Mesenchymal stem cell (in vitro differentiated cells and primary cell): Measurements from ENCODE around the gene SLC25A39.

Source experiments
- DNase-seq: peaks from one replicate; pipeline ENCODE4 v3.0.0-alpha.2; 2013
- H2AFZ ChIP-seq: one replicate; pipeline ENCODE4 v1.6.1; 2013; ENCODE audit warnings: low read depth, mild to moderate bottlenecking, control low read depth, inconsistent platforms, low read length, moderate library complexity
- H2AK5ac ChIP-seq: 2 replicates; pipeline ENCODE4 v1.6.1; 2013; ENCODE audit warnings: low read length, moderate library complexity, mild to moderate bottlenecking, inconsistent platforms; ENCODE audit not compliant: severe bottlenecking
- H2BK120ac ChIP-seq: one replicate; pipeline ENCODE4 v1.6.1; 2013; ENCODE audit warnings: low read depth, mild to moderate bottlenecking, inconsistent platforms, low read length, moderate library complexity
- H2BK12ac ChIP-seq, 2 experiments: one replicate each; pipeline ENCODE4 v1.6.1; 2013; ENCODE audit warnings: inconsistent platforms in 2 of 2, low read length in 2 of 2, mild to moderate bottlenecking in 2 of 2, moderate library complexity in 2 of 2, control low read depth in 1 of 2
- H2BK15ac ChIP-seq: one replicate; pipeline ENCODE4 v1.6.1; 2013; ENCODE audit warnings: mild to moderate bottlenecking, low read depth, inconsistent platforms; ENCODE audit not compliant: poor library complexity, severe bottlenecking
- H2BK5ac ChIP-seq: 2 replicates; pipeline ENCODE4 v1.6.1; 2013; ENCODE audit warnings: low read depth, mild to moderate bottlenecking, low read length, control low read depth, inconsistent platforms; ENCODE audit not compliant: poor library complexity, severe bottlenecking
- H3K14ac ChIP-seq, 2 experiments: one replicate each; pipeline ENCODE4 v1.6.1; 2013; ENCODE audit warnings: inconsistent platforms in 2 of 2, low read length in 2 of 2, control low read depth in 1 of 2, mild to moderate bottlenecking in 1 of 2, moderate library complexity in 1 of 2
- H3K18ac ChIP-seq, 2 experiments: one replicate each; pipeline ENCODE4 v1.6.1; 2013; ENCODE audit warnings: inconsistent platforms in 2 of 2, low read length in 2 of 2, control low read depth in 1 of 2, low read depth in 1 of 2, mild to moderate bottlenecking in 1 of 2
- H3K23ac ChIP-seq, 2 experiments: one replicate each; pipeline ENCODE4 v1.6.1; 2013; ENCODE audit warnings: inconsistent platforms in 2 of 2, low read length in 2 of 2, mild to moderate bottlenecking in 2 of 2, moderate library complexity in 2 of 2, control low read depth in 1 of 2
- H3K27ac ChIP-seq: 2 replicates; pipeline ENCODE4 v1.5.1; 2013; ENCODE audit warnings: mild to moderate bottlenecking, moderate library complexity, low read length, control low read depth, inconsistent platforms; ENCODE audit not compliant: poor library complexity, severe bottlenecking
- H3K27me3 ChIP-seq, 2 experiments: 2 replicates each; pipeline versions ENCODE4 v1.6.1 to v1.7.0; 2013; ENCODE audit warnings: low read length in 2 of 2, mild to moderate bottlenecking in 2 of 2, moderate library complexity in 2 of 2, control low read depth in 1 of 2, inconsistent platforms in 1 of 2; ENCODE audit not compliant: control insufficient read depth in 1 of 2, insufficient read depth in 1 of 2
- H3K36me3 ChIP-seq, 2 experiments: 2 replicates each; pipeline versions ENCODE4 v1.6.1 to v1.7.0; 2013; ENCODE audit warnings: low read length in 2 of 2, control low read depth in 1 of 2, inconsistent platforms in 1 of 2, low read depth in 1 of 2, mild to moderate bottlenecking in 1 of 2; ENCODE audit not compliant: insufficient read depth in 2 of 2, control insufficient read depth in 1 of 2
- H3K4ac ChIP-seq, 2 experiments: one replicate each; pipeline ENCODE4 v1.6.1; 2013; ENCODE audit warnings: inconsistent platforms in 2 of 2, low read length in 2 of 2, mild to moderate bottlenecking in 2 of 2, moderate library complexity in 2 of 2, control low read depth in 1 of 2, low read depth in 1 of 2
- H3K4me1 ChIP-seq: 2 replicates; pipeline ENCODE4 v1.6.1; 2013; ENCODE audit warnings: low read depth, low read length, control low read depth; ENCODE audit not compliant: control insufficient read depth, insufficient read depth
- H3K4me2 ChIP-seq: 2 replicates; pipeline ENCODE4 v1.6.1; 2013; ENCODE audit warnings: low read length, mild to moderate bottlenecking, inconsistent platforms; ENCODE audit not compliant: poor library complexity, severe bottlenecking
- H3K4me3 ChIP-seq, 2 experiments: 2 replicates each; pipeline versions ENCODE4 v1.5.1 to v1.7.0; 2013; ENCODE audit warnings: low read length in 2 of 2, mild to moderate bottlenecking in 2 of 2, control low read depth in 1 of 2, low read depth in 1 of 2; ENCODE audit not compliant: insufficient read depth in 1 of 2
- H3K79me1 ChIP-seq: replicated peaks from 2 replicates; pipeline ENCODE4 v1.6.1; 2013; ENCODE audit warnings: mild to moderate bottlenecking, control low read depth, low read length, inconsistent platforms; ENCODE audit not compliant: poor library complexity, severe bottlenecking
- H3K9ac ChIP-seq: 2 replicates; pipeline ENCODE4 v1.7.0; 2013; ENCODE audit warnings: mild to moderate bottlenecking, low read length, moderate library complexity
- H3K9me3 ChIP-seq: 2 replicates; pipeline ENCODE4 v1.7.0; 2013; ENCODE audit warnings: mild to moderate bottlenecking, low read length; ENCODE audit not compliant: control insufficient read depth
- H4K8ac ChIP-seq: one replicate; pipeline ENCODE4 v1.6.1; 2013; ENCODE audit warnings: inconsistent platforms, mild to moderate bottlenecking, low read length, moderate library complexity
- H4K91ac ChIP-seq: one replicate; pipeline ENCODE4 v1.6.1; 2013; ENCODE audit warnings: mild to moderate bottlenecking, low read length, inconsistent platforms
- WGBS: methylation state at CpG from one replicate; pipeline ENCODE4 v1.1.7; 2013; ENCODE audit warnings: mixed read lengths; 5-methylcytosine and 5-hydroxymethylcytosine counted together

The SLC25A39 gene

DNA sequence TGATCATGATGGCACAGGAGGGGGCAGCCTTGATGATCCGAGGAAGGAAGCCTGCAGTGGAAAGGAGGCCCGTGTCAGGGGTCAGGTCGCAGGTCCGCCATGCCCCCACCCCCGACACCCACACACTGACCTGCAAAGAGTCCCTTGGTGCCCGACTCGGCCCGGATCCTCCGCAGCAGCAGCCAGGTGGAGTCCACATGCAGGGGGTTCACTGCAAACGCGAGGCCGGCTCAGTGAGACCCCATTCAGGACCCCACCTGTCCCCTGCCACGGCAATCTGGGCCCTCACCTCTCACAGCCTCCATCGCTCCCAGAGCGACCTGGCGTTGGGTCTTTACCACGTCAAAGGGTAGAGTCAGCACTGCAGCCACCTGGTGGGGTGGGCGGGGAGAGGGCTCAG, 4.6 kb downstream of the SLC25A39 start:
- H3K14ac ChIP-seq: no peak overlapping the region
- H2AFZ ChIP-seq: no peak overlapping the region
- H3K36me3 ChIP-seq: peaks cover 33 to 48% of the 10 kb centered on the region in 2 experiments
- peak overlapping the region in 1 of 2 experiments; percentile 31 for H3K4me3 ChIP-seq
- H3K4me2 ChIP-seq: no peak overlapping the region
- H2AK5ac ChIP-seq: no peak overlapping the region
- no peak overlapping the region for H4K91ac ChIP-seq
- H3K18ac ChIP-seq: no peak overlapping the region
- no peak overlapping the region for H3K27ac ChIP-seq
- no peak overlapping the region for H3K9ac ChIP-seq
- no peak overlapping the region for H2BK15ac ChIP-seq
- no peaks in the 10 kb centered on the region for H3K9me3 ChIP-seq
- H2BK12ac ChIP-seq: no peak overlapping the region
- H2BK5ac ChIP-seq: no peak overlapping the region
- no peak for DNase-seq
- peaks cover 30% of the 10 kb centered on the region for H3K4me1 ChIP-seq
- no peak overlapping the region for H2BK120ac ChIP-seq
- H3K27me3 ChIP-seq: peaks cover 27 to 30% of the 10 kb centered on the region in 2 experiments
- H3K23ac ChIP-seq: no peak overlapping the region
- H3K79me1 ChIP-seq: peaks cover 28% of the 10 kb centered on the region
- H4K8ac ChIP-seq: no peak overlapping the region
- no peak overlapping the region for H3K4ac ChIP-seq
- 91% methylated on average over 18 of the region's 18 CpGs for WGBS

DNA sequence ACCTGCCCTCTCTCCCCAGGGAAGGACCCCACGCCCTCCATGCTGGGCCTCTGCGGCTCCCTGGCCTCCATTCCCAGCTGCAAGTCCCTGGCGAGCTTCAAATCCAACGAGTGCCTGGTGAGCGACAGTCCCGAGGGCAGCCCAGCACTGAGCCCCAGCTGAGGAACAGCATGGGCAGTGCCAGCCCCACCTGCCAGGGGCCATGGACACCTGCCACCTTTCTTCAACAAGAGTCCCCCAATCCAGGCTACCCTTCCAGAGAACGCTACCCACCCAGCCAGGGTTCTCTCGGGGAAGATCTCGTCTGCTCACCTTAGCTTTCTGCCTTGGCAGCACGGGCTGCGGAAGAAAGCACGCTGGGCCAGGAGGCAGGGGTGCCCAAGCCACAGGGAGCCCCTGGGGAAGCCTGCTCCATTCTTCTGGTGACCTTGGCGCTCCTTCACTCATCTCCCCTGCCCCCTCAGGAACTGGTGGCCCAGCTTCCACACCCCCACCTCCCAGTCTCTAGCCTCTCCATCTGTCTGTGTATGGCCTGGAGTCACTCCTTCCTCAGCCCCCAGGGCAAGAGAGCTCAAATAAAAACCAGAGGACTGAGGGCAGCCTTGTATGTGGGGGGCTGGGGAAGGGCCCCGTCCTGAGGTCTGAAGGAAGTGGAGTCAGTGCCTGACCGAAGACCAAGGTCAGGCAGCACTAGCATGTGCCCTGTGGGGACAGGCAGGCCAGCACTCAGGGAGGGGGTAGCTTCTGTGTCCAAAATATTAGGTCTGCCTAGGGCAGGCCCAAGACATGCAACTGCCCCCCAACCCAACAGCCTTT, 6.3 kb downstream of the SLC25A39 start:
- Histone ChIP-seq H2AFZ (no peak overlapping the region), H3K36me3 (peaks cover 33 to 49% of the 10 kb centered on the region in 2 experiments)
- WGBS: 92% methylated on average over 15 of the region's 15 CpGs

DNA sequence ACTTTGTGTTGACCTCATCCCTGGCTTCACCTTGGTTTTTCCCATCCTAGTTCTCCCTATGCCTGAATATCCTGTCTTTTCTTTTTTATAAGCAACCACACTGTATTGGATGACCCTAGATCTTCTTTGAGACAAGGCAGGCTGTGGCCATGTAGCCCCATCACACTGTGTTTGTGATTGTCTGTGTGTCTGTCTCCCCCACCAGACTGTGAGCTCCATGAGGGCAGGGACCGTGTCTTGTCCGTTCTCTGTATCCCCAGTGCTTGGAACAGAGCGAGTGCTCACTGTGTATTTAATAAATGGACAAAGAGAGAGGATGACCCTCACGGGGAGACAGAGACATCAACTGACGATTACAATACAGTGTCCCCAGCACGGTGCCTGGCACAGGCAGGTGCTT, 7.1 kb downstream of the SLC25A39 start:
- DNase-seq: no peak
- Histone ChIP-seq H3K27ac (no peak overlapping the region), H2AFZ (no peak overlapping the region), H3K23ac (no peak overlapping the region), H2BK15ac (no peak overlapping the region), H2BK5ac (no peak overlapping the region), H3K4ac (no peak overlapping the region), H4K91ac (no peak overlapping the region), H2AK5ac (no peak overlapping the region), H3K79me1 (peaks cover 14% of the 10 kb centered on the region), H4K8ac (no peak overlapping the region), H2BK120ac (no peak overlapping the region), H3K9ac (no peak overlapping the region), H2BK12ac (no peak overlapping the region), H3K36me3 (peaks cover 33 to 53% of the 10 kb centered on the region in 2 experiments), H3K4me1 (peaks cover 22% of the 10 kb centered on the region), H3K27me3 (peaks cover 50 to 55% of the 10 kb centered on the region in 2 experiments), H3K4me3 (no peak overlapping the region), H3K18ac (no peak overlapping the region), H3K9me3 (no peaks in the 10 kb centered on the region), H3K14ac (no peak overlapping the region), H3K4me2 (no peak overlapping the region)
- WGBS: 96% methylated on average over 6 of the region's 6 CpGs

More for the DNA sequence above, 6.3 kb downstream of the SLC25A39 start:
- Histone ChIP-seq H3K9me3 (no peaks in the 10 kb centered on the region), H4K91ac (no peak overlapping the region), H2BK5ac (no peak overlapping the region), H3K18ac (no peak overlapping the region), H3K4me2 (no peak overlapping the region), H3K27me3 (peaks cover 43 to 48% of the 10 kb centered on the region in 2 experiments), H3K9ac (no peak overlapping the region), H3K14ac (no peak overlapping the region), H2AK5ac (no peak overlapping the region), H3K4me3 (no peak overlapping the region), H3K27ac (no peak overlapping the region), H4K8ac (peak overlapping the region; percentile 2), H3K79me1 (peaks cover 17% of the 10 kb centered on the region), H3K23ac (no peak overlapping the region), H2BK12ac (no peak overlapping the region), H3K4ac (no peak overlapping the region), H3K4me1 (peaks cover 25% of the 10 kb centered on the region), H2BK15ac (no peak overlapping the region), H2BK120ac (no peak overlapping the region)
- DNase-seq: no peak

DNA sequence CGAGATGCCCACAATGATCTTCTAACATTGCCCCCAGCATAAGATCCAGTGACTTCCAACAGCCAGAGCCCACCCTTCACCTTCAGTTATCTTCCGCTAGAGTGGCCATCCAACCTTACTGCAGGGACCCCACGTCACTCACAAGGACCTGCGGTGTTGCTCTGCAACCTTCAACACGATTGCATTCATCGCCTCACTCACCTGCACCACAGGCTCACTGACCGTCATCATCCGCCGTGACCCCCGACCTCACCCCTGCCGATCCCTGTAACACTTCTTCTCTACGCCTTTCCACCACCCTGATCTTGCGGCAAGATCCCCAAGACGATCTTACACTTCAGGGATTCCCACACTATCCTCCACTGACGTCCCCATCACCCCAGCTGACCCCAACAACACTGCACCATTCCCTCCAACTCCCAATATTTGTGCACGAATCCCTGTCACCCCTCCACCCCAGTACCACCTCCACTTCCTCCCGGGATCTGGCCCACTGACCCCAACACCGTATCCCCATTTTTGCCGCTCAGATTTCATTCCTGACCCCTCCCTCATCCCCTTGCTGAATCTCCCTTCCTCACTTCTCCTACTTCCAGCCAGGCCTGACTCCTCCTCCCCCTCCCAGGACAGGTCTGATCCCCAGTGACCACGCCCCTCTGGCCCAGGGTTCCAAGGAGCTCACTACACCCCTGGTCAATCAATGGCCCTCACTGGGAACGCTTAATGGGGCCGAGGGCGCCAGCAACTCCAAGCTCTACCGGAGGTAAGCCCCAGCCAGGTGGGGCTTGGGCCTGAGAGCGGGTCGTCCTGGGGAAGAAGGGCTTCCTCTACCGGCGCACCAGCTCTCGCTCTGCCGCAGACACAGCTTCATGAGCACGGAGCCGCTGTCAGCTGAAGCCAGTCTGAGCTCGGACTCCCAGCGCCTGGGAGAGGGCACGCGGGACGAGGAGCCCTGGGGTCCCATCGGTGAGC, 8.6 kb downstream of the SLC25A39 start:
- WGBS: 12% methylated on average over 38 of the region's 38 CpGs
- H4K8ac ChIP-seq: no peak overlapping the region
- H2AFZ ChIP-seq: no peak overlapping the region
- H3K27me3 ChIP-seq: peaks cover 58 to 69% of the 10 kb centered on the region in 2 experiments
- no peak overlapping the region for H2BK15ac ChIP-seq
- no peak overlapping the region for H3K4ac ChIP-seq
- no peak overlapping the region for H2AK5ac ChIP-seq
- no peak overlapping the region for H3K4me3 ChIP-seq
- no peak overlapping the region for H3K27ac ChIP-seq
- H2BK12ac ChIP-seq: no peak overlapping the region
- H3K23ac ChIP-seq: peak overlapping the region in 1 of 2 experiments; percentile 68
- H2BK5ac ChIP-seq: no peak overlapping the region
- H2BK120ac ChIP-seq: no peak overlapping the region
- no peak overlapping the region for H3K14ac ChIP-seq
- H3K9me3 ChIP-seq: no peaks in the 10 kb centered on the region
- H3K18ac ChIP-seq: no peak overlapping the region
- H3K9ac ChIP-seq: no peak overlapping the region
- H3K4me1 ChIP-seq: peaks cover 19% of the 10 kb centered on the region
- H3K4me2 ChIP-seq: peak overlapping the region; percentile 53
- H3K79me1 ChIP-seq: peaks cover 7% of the 10 kb centered on the region
- H4K91ac ChIP-seq: no peak overlapping the region
- no peak for DNase-seq
- peaks cover 18 to 38% of the 10 kb centered on the region in 2 experiments for H3K36me3 ChIP-seq
